HG02970 (cell line): ENCODE measurements around the gene JCAD.

Experiments used
- ATAC-seq: cut with Tn5 transposase; IDR thresholded peaks from one replicate; pipeline ENCODE4 v1.9.1; 2021; ENCODE audit warnings: mild to moderate bottlenecking, moderate library complexity, moderate number of reproducible peaks; ENCODE audit not compliant: unreplicated experiment, low FRiP score

The JCAD gene

DNA sequence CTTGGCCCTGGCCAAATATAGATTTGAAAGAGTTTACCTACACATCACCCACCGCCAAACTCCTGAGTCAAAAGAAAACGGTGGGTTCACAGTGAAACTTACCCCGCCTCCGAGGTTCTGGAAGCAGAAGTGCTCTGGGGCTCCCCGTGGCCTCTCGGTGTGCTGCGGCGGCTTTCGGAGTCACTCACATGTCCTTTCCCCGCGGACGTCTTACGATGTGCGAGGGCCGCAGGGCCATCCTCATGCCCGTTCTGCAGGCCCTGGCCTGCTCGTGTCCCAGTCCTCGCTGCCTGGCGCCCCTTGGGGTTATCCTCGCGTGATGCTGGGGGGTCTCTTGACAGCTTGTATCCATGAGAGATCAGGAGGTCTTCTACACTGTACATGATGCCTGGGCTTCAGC lies 12.0 kb downstream of the JCAD start:
- no peak for ATAC-seq

DNA sequence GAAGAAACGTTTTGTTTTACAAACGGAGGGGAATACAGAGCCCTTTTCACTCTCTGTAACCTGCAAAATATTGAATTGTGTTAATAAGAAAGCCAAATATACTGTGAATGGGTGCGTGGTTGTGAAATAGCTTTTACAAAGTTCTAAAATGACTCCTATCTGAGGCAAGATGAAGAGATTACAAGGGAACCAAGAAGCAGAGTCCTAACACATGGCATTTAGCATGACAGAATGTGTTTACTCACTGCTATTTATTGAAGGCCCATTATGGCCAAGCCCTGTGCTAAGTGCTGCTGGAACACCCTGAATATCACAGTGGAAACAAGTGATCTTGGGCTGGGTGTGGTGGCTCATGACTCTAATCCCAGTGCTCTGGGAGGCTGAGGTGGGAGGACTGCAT lies 12.9 kb downstream of the JCAD start:
- no peak for ATAC-seq

DNA sequence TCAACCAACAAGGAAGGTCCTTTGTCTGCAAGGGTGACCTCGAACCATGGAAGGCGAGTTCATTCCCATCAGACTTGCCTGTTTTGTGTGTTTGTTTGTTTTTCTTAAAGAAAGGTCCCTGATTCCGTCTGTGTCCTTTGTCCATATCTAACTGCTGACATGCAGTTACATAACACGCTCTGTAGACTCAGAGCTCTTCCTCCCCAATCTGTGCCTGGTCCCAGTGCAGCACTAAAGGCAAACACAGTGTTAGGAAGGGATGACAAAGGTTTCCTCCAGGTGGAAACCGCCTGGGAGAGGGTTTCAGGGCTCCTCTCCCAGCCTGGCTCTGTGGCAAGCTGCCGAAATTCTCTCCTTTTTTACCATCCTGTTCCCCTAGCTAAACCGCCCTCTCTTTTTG lies 13.4 kb downstream of the JCAD start:
- ATAC-seq: no peak

DNA sequence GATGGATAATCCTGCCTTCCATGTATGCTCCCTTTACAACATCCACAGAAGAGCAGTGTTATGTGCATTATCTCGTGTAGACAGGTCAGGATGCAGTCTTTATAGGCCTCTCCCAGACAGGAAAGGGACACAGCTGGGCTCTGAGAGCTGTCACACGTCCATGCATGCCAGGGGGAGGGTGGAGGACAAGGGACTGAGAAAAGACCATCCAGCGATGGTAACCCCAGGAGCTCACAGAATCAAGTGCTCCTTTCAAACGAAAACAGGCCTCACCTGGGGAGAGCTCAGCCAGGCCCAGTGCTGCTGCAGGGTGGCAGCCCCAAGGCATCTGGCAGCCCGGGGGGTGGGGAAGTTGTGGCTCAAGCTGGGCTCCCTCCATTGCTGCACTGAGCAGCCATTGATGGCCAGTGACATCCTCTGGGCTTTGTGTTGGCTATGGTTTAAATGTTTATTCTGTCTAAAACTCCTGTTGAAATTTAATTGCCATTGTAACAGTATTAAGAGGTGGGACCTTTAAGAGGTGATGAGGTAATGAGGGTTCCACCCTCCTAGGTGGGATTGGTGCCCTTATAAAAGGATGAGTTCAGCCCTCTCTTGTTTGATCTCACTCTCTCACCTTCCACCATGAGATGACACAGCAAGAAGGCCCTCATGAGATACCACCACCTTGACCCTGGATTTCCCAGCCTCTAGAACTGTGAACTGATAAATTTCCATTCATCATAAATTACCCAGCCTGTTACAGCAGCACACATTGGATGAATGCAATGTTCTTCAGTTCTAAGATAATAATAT lies 15.7 kb downstream of the JCAD start:
- ATAC-seq: no peak

DNA sequence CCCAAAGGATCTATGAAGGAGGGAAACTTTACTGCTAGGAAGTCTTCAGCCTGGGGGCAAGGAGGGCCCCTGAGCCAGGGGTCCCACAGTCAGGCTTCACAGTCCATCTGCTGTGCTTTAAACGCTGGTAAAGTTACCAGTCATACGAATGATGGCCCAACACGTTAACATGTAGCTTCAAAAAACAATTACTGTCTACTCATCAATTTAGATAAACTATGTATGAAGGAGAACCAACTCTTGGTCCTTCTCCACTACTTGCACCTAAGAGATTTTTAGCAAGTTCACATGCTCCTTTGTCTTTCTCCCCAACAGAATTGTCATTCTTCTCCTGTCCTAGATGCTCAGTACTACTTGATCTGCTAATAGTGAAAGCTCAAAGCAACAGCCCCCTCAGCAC lies 16.6 kb downstream of the JCAD start:
- no peak for ATAC-seq

DNA sequence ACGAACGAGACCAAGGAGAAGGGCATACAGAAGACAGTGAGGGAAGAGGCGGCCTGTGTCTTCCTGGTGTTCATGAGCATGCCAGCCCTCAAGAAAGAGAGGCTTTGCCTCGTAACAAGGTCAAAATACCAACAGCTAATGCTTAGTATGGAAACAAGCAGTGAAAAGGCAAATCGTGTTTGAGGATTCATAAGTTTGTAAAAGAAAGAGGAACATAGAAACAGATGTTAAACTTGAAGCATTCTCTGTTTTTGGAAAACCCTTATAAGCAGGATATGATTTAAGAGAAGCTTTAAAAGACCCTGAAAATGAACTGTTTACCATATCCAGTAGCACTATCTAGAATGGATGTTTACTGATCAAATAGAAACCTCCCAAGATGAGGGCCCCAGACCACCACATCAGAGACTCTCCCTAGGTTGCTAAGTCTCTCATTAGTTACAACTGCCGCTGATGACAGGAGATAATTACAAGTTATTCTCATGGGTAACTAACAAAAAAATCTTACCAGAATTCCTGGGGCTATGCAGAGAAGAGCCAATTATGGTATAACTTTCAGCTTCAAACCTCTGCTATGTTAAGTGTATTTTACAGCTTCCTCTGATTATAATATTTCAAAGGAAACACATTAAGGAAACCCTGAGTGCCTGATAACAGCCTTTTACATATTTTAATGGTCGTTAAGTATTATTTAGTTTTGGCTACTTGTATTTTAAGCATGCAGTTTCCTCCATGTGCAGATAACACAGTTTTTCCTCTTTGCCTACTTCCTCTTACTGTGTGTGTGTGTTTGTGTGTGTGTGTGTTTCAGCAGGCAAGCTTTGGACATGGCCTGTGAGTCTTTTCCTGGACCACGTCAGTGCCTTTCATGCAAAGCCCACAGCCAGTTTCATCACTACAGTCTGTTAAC lies 17.9 kb downstream of the JCAD start:
- no peak for ATAC-seq

DNA sequence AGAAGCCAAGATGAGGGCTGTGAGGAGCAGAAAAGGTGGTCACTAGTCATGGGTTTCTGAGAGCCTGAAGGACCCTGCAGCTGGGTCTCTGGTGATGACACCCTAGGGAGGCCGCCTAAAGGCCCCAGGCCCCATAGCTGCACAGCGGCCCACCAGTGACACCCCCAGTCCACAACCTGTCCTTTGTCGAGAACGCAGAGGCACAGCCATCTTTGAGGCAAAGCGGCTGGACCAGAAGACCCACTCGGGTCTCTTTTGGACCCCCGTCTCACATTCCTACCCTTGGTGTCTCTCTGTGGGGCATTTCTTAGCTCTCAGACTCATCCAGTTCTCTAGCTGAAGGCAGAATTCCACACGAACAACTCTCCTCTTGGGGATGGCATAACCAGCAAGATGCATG lies 18.8 kb downstream of the JCAD start:
- ATAC-seq: no peak

DNA sequence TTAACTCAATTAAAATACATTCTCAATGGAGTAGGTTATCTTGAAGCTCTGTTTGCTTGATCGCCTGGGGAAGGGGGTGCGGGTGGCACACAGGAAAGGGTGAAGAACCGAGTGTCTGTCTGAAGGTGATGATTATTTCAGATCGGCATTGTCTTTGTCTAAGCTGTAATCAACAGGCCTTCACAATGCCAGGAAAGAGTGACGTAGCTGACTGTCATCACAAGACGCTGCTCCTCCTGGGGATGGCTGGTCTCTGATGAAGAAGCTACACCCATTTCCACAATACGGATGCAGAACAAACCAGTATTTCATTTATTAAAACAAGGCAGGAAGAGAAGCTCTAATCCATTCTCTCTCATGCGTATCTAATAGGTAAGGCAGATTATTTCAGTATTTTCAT lies 19.4 kb downstream of the JCAD start:
- ATAC-seq: no peak

DNA sequence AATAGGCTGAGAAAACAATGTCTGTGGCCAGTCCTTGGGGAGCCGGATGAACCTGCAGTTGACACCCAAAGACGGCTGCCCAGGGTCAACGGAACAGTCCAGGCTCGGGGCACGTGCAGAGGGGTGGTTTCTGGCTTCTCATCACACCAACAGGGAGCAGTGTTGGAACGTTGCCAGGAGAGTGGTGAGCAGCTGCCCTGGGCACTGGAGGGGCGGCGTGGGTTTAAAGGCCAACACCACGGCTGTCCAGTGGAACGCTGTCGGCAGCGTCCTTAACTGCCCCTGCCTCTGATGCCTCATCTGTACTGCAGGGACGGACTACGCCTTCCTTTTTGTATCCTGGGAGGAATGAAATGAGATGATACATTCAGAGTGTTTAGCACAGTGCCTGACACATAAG lies 19.8 kb downstream of the JCAD start:
- ATAC-seq: no peak

DNA sequence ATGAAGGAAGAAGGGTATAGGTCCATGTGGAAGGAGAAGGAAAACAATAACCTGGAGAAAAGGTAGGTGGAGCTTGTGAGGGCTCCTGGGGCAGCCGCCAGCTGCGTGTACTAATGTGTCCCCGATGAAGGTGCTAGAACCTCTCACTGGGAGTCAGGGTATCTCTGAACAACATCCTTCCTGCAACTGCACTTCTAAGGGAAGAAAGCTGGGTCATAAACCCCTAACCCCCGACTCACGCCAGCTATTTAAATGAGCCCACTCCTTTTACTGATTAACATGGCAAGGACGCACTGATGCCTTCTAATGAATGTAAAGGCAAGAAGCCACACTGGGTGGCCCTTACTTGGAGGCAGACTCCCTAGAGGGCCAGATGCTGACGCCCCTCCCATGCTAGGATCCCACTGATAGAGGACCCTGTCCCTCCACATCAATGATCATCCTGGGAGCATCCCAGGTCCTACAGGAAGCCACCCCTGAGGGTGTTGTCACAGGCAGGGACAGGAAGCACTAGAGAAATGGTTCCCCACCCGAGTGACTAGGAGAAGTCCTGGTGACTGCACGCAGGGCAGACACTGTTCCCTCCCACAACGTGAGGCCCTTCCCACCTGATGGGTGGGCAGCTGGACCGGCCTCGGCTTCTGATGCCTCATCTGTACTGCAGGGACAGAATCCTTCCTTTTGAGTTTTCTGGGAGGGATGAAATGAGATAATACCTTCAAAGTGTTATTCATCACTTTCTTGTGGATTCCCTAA lies 20.4 kb downstream of the JCAD start:
- ATAC-seq: no peak

DNA sequence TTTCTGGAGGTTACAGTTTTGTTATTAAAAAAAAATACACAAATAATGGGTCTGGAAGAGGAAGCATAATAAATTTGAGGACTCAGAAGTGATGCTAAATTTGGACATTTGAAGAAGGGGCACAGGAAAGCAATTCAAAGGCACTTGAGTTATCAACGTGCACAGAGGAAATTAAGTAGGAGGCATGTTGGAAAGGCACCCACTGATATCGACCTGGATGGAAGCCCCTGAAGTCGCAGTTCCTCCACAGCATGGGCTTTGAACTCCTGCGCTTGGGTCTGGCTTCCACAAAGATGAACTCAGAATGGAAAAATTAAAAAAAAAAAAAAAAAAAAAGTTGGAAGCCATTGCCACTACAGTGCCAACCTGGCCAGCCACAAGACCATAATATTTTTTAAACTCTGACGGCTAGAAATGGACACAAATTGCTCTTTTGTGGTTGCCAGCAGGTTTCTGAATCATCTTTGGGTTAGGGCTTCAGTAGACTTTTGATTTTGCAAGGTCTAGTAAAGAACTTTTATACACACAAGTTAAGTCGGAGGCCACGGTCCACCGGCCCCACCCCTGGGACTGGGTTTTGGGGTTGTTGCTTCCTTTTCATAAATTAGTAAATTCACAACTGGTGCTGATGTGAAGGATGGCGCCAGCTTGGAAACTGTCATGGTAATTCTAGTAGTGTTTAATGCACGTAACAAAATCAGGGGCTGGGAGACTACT lies 21.6 kb downstream of the JCAD start:
- ATAC-seq: no peak

DNA sequence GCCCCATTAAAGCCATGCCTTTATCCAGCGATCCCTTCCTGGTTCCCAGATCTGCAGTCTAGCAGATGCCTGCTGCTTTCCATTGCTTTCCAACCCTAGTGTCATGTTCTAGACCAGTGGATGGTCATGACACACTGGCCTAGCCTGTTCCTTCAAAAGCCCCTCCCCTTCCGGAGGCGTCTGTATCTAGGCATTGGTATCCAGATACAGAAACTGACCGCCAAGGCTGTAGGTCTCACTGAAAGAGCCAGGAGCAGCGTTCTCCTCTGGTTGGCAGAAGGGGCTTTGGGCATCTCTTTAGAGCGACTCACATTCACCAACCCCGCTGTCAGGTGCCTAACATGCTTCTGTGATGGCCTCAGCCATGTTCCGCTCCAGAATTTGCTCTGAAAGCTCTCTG lies 22.6 kb downstream of the JCAD start:
- ATAC-seq: no peak

DNA sequence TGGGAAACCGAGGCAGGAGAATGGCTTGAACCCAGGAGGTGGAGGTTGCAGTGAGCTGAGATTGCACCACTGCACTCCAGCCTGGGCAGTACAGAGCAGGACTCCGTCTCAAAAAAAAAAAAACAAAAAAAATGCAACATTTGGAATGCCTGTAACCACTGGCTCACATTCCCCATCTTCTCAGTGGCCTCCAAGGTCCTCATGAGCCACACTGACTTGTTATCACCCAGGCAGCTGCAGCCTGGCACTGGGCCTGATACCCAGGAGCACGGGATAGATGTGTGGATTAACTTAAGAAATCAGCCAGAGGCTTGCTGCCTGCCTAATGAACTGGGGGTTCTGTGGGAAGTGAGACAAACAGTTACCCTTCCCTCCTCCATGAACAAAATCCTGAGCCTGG lies 23.0 kb downstream of the JCAD start:
- no peak for ATAC-seq

DNA sequence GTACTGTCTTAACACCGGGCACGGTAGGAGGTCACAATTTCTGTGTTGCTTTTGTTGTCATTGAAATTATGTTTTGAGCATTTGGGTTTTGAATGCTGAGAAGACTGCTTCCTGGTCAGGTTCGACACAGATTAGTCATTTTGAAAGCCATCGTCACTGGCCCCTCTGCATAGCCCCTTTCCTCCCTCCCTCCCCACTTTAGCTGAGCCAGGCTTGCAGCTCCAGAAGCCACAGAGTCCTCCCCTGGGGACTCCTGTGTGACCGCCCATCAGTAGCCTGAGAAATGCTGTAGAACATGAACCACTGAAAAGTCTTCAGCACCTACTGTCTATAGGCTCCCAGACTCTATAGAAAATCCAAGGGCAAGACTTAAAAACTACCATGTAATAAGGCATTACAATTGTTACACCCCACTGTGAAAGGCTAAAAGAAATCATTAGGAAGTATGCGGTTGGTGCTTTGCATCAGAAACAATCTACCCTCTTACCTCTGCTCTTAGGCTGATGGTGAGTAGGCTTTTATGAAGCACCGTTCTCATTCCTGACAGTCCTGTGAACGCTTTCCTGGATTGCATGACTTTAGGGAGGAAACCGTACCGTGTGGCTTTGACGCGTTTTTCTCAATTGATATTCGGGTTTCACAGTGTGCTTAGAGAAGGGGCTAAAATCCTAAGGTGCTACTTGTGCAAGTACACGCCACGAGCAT lies 24.8 kb downstream of the JCAD start:
- peak; percentile 53 for ATAC-seq

DNA sequence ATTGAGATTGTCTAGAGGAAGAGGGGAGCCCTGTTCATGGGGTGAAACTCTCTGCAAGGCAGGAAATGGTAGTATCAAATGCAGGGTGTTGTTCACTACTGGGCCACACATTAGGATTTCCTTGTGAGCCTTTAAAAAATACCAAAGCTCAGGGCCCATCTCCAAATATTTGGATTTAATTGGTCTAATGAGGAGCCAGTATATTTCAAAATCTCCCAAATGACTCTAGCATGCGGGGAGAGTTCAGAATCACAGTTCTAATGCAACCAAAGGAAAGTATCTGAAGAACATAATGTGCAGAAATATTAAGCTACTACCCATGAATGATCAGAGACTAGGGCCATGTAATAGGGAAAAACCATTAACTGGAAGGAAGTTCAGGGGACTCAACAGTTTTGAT lies 27.3 kb downstream of the JCAD start:
- ATAC-seq: no peak

DNA sequence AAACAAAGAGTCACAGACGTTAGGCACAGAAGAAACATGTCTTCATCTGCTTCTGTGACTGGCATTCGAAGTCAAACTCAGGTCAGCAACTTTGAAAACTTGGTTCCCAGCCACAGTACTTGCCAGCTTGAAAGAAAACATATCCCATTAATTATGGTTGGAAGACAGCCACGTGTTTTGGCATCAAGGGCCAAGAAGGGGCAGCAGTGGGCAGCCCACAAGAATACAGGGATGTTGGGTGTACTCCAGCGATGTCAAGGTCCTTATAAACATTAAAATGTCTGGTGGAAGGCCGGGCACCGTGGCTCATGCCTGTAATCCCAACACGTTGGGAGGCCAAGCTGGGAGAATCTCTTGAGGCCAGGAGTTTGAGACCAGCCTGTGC lies 29.5 kb downstream of the JCAD start:
- no peak for ATAC-seq

DNA sequence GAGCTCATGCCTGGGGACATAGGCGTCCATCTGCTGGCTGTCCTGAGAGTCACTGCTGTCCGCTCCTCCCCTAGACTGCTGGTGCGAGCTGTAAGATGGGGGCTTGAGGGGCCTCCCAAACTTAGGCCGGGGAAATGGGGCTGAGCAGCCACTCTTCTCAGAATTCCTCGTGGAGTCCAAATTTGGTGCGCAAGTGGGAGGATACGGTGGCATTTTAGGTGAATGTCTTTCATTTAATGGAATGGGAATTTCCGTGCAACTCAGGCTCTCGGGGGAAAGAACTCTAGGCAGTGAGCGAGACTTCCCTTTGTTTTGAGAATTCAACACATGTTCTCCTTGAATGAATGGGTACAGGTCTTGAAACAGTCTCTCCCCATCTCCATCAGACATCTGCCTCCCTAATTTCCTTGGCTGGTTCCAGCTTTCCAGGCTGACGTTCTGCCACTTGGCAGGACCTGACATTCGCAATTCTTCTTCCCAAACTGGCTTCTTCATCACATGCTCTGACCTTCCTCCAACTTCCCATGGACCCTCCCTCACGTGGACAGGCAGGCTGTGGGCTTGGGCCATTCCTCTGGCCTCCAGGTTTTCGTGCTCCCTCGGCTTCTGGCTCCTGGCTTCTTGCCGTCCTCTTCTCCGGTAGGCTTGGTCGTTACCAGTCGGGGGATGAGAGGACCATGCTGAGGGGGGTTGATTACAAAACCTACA lies 30.1 kb downstream of the JCAD start:
- no peak for ATAC-seq

DNA sequence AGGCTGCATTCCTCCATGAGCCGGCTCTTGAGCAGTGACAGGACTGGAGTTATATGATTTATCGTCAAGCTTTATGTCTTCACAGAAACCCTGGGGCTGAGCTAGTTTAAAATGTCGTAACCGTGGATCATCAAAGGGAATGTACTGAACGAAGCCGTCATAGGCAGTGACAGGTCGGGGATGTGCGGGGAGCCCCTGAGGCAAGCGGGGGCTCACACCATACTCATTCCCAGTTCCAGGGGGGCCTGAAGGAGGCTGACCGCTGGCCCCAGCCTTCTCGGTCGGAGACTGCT lies 30.7 kb downstream of the JCAD start:
- ATAC-seq: no peak

DNA sequence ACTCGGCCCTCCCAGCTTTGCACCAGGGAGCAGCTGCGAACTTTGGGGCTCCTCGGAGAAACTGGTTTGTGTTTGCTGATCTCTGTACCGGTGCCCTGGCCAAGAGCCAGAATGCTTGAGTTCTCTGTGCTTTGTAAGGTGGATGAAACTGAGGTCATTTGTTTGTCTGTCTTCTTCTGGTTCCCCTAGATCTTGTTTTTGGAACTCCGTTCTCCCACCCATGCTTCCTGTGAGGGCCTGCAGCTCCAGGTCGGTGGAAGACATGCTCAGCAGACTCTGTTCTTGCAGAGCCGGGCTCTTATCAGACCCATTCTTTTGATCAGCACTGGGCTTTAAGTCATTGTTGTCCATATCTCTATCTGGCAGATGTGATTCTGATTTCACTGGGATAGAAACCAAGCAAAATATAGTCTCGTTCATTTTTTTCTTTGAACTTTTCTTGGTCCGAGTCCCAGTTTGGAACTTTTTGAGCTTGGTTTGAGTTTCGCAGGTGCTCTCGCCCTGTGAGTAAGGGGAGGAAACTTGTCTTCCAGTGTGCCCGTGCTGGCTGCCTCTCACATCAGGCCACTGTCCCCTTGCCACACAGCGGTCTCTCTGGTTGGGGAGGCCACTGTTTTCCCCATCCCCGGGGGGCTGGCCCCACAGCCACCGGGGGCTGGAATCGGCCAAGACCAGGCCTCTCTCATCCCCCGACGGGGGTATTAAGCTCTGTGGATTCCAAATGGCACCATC lies 31.2 kb downstream of the JCAD start:
- ATAC-seq: no peak
